ENCODE data around the gene CCDC14. TPM values are rescaled to one million over a fixed set of nuclear protein-coding genes. Genes with fewer than 3 reads are reported as not detected.
"Not testable (repeated sequence)": the region's sequence is repeated elsewhere in the genome, so short reads cannot be mapped to it uniquely, and the experiment has no call there.

CCDC14 gene
- total RNA-seq, 1 donor from 2014 or later, result 43.1 TPM

DNA sequence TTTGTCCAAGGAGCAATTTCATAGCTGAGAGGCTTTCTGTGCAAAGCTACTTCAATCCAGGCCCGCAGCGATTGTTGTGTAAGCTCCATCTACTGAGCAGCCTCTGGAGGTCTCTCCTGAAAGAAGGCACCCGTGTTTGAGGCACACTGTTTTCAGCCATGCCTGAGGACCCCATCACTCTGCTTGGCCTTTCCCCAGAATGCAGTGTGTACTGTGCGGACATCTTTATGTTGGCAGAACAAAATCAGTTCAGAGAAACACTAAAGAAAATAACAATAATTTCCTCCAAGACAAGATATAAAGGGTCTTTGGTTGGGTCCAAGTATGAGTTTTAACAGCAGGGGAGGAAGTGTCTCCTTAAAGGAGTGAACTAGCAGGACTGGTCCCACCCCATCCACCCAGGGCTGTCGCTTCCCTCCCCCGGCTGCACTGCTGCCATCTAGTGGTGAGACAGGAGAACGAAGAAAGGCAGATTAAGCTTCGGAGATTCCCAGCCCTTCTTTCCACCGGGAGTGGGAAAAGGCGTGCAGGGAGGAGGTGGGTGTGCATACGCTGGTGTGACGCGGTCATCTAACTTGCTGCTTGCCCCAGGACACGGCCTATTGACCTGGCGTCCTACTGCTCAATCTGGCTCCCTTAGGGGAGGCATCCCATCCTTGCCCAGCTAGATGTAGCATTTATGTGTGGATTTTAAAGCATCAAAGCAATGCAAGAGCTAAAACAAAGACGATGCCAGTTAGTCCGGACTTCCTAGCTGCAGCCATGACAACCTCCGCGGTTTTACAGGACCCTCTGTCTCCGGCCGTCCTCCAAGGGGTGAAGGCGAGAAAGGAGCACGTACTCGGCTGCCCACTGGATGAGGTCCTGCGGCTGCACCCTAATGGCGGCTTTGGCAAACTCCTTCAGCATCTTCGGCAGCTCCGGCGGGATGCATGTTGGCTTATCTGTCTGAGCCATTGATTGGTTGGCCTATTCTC is 18.8 kb upstream of the CCDC14 start:
- intact Hi-C loops (cut with micrococcal nuclease); H3K4me1 Mint-ChIP-seq; H3K36me3 Mint-ChIP-seq (ENCODE audit: low read depth); H3K9me3 Mint-ChIP-seq; H3K27ac Mint-ChIP-seq; H3K4me3 Mint-ChIP-seq: not testable (repeated sequence)
- peaks cover 40% of the 10 kb centered on the region for H3K27me3 Mint-ChIP-seq
- peak; percentile 75 for DNase-seq

- DNase-seq; H3K4me1 Mint-ChIP-seq; H3K27ac Mint-ChIP-seq; H3K4me3 Mint-ChIP-seq; H3K9me3 Mint-ChIP-seq; intact Hi-C loops (cut with micrococcal nuclease); H3K36me3 Mint-ChIP-seq (ENCODE audit: low read depth): not testable (repeated sequence)
- peaks cover 32% of the 10 kb centered on the region for H3K27me3 Mint-ChIP-seq
Observed at GRCh38 chr3:123976904-123977303, 15.9 kb upstream of the CCDC14 start.

DNA sequence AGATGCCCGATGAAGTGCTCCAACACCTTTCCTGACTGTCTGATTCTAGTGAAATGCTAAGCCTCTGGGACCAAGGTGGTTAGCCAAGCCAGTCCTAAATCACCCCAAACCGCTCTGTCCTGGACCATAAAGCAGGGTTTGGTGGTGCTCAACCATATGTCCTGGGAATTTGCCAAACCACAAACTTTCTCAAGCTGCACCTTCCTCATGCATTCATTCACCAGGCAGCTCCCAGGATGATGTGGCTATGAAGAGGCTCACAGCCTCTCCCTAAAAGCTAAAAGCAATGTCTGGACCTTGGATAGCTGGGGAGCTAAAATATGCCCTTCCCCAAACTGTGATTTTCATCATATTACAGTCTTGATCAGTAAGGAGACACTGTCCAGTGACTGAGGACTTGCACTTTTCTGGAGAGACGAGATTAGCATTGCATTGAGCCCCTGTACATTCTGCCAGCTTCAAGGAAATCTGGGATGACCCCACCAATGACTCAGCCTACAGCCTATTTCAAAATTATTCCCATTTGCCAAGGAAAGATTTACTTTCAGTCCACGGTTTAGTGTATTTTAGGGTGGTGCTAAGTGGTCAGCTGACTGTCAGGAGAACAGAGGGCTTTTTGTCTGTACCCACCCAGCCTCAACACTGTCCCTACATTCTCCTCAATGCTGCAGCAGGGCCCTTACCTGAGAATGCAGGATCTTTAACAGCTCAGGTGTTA is 15.3 kb upstream of the CCDC14 start:
- H3K4me3 Mint-ChIP-seq; H3K36me3 Mint-ChIP-seq (ENCODE audit: low read depth); intact Hi-C loops (cut with micrococcal nuclease); DNase-seq; H3K27ac Mint-ChIP-seq; H3K4me1 Mint-ChIP-seq; H3K9me3 Mint-ChIP-seq: not testable (repeated sequence)
- peaks cover 31% of the 10 kb centered on the region for H3K27me3 Mint-ChIP-seq

DNA sequence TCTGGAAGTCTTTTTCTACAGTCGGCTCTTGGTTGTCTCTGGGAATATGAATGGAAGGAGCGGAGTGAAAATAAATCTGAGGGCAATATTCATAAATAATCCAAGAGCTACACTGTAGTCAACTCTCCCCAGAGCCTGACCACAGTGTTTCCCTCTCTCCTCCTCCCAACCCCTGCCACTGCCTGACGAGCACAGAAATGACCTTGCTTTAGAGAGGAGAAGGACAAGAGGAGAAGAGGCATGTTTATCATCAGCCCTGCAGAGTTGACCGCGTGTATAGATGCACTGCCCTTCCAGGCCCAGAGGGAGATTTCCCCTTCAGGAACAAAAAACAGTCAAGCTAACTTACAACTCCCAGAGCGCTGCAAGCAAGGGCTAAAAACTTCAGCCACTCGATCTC is 14.0 kb upstream of the CCDC14 start:
- H3K4me1 Mint-ChIP-seq; H3K9me3 Mint-ChIP-seq; H3K4me3 Mint-ChIP-seq; DNase-seq; intact Hi-C loops (cut with micrococcal nuclease); H3K27ac Mint-ChIP-seq; H3K36me3 Mint-ChIP-seq (ENCODE audit: low read depth): not testable (repeated sequence)
- H3K27me3 Mint-ChIP-seq, result peaks cover 26% of the 10 kb centered on the region

GRCh38 chr3:123971406-123971805 is 10.4 kb upstream of the CCDC14 start:
- H3K36me3 Mint-ChIP-seq (ENCODE audit: low read depth), result no peaks in the 10 kb centered on the region
- peaks cover 48% of the 10 kb centered on the region for H3K27me3 Mint-ChIP-seq
- intact Hi-C loops (cut with micrococcal nuclease), result no loop called here
- H3K4me1 Mint-ChIP-seq, result no peaks in the 10 kb centered on the region
- no peak overlapping the region for H3K4me3 Mint-ChIP-seq
- no peaks in the 10 kb centered on the region for H3K9me3 Mint-ChIP-seq
- no peak overlapping the region for H3K27ac Mint-ChIP-seq
- no peak for DNase-seq

DNA sequence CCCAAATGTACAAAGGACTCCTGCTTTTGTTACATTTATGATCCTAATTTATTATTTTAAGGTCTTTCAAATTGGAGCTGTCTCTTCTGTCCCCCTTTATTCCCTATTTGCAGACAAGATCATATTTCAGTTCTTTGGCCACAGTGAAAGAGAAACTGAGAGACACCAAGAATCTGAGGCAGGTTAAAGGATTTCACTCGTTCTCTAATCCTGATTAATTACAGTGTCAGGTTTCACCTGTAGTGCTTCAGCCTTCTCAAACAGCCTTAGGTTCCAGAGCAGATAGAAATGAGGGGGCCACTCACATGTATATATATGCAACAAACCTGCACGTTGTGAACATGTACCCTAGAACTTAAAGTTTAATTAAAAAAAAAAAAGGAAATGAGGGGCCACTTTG is 6.2 kb upstream of the CCDC14 start:
- DNase-seq; H3K4me3 Mint-ChIP-seq; H3K27ac Mint-ChIP-seq; H3K9me3 Mint-ChIP-seq; H3K36me3 Mint-ChIP-seq (ENCODE audit: low read depth); intact Hi-C loops (cut with micrococcal nuclease); H3K4me1 Mint-ChIP-seq: not testable (repeated sequence)
- peaks cover 60% of the 10 kb centered on the region for H3K27me3 Mint-ChIP-seq

DNA sequence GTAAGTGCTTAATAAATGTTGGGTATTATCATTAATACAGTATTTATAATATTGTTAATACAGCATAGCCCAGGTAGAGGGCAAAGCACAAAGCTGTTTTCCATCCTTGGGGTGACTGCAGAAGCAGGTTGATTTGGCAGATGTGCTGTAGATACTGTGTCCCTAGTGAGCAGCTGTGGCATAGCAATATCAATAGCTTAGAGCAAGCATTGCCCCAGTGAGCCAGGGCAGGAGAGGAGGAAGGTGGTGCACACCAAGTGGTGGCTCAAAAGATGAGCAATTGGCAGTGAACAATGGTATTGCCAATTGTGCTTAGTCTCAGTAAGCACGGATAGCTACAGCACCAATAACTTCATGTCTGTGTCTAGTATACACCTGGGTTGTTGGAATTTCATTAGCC is 5.8 kb upstream of the CCDC14 start:
- not testable (repeated sequence) for DNase-seq, H3K27ac Mint-ChIP-seq

GRCh38 chr3:123964793-123965192 is 3.8 kb upstream of the CCDC14 start:
- not testable (repeated sequence) for H3K9me3 Mint-ChIP-seq; H3K4me3 Mint-ChIP-seq; DNase-seq; H3K4me1 Mint-ChIP-seq; H3K36me3 Mint-ChIP-seq (ENCODE audit: low read depth); H3K27ac Mint-ChIP-seq
- intact Hi-C loops (cut with micrococcal nuclease), result loop anchor here (5.0 kb wide), 1 partner anchor 68 kb away; the partner anchor contains the start of gene KALRN
- peaks cover 52% of the 10 kb centered on the region for H3K27me3 Mint-ChIP-seq

More for the DNA sequence above, 5.8 kb upstream of the CCDC14 start:
- H3K4me1 Mint-ChIP-seq; H3K4me3 Mint-ChIP-seq; intact Hi-C loops (cut with micrococcal nuclease); H3K36me3 Mint-ChIP-seq (ENCODE audit: low read depth); H3K9me3 Mint-ChIP-seq: not testable (repeated sequence)
- H3K27me3 Mint-ChIP-seq, result peaks cover 59% of the 10 kb centered on the region

GRCh38 chr3:123961508-123961856 is 453 bp upstream of the CCDC14 start:
- peak overlapping the region; percentile 71 for H3K27ac Mint-ChIP-seq
- H3K9me3 Mint-ChIP-seq, result no peaks in the 10 kb centered on the region
- H3K4me1 Mint-ChIP-seq, result peaks cover 19% of the 10 kb centered on the region
- no peaks in the 10 kb centered on the region for H3K36me3 Mint-ChIP-seq (ENCODE audit: low read depth)
- H3K4me3 Mint-ChIP-seq, result peak overlapping the region; percentile 96
- peaks cover 27% of the 10 kb centered on the region for H3K27me3 Mint-ChIP-seq
- intact Hi-C loops (cut with micrococcal nuclease), result loop anchor here (1.0 to 5.0 kb wide), 3 partner anchors 71 to 376 kb away; partner anchors contain the start of genes HACD2 and KALRN
- DNase-seq, result no peak

- H3K4me1 Mint-ChIP-seq, result peaks cover 4% of the 10 kb centered on the region
- no peaks in the 10 kb centered on the region for H3K27me3 Mint-ChIP-seq
- no peaks in the 10 kb centered on the region for H3K9me3 Mint-ChIP-seq
- H3K36me3 Mint-ChIP-seq (ENCODE audit: low read depth), result peaks cover 29% of the 10 kb centered on the region
- DNase-seq, result no peak
- no peak overlapping the region for H3K27ac Mint-ChIP-seq
- intact Hi-C loops (cut with micrococcal nuclease), result no loop called here
- no peak overlapping the region for H3K4me3 Mint-ChIP-seq
Observed at GRCh38 chr3:123953735-123954134, 7.3 kb downstream of the CCDC14 start.

GRCh38 chr3:123952844-123953520 is 8.0 kb downstream of the CCDC14 start:
- Mint-ChIP-seq H3K36me3 (ENCODE audit: low read depth) (peaks cover 29% of the 10 kb centered on the region), H3K27ac (no peak overlapping the region), H3K4me1 (no peaks in the 10 kb centered on the region), H3K4me3 (no peak overlapping the region), H3K27me3 (no peaks in the 10 kb centered on the region), H3K9me3 (no peaks in the 10 kb centered on the region)
- intact Hi-C loops (cut with micrococcal nuclease), result no loop called here
- DNase-seq, result peak; percentile 29

GRCh38 chr3:123951522-123952447 is 9.2 kb downstream of the CCDC14 start:
- no peaks in the 10 kb centered on the region for H3K27me3 Mint-ChIP-seq
- no peak for DNase-seq
- H3K4me1 Mint-ChIP-seq, result no peaks in the 10 kb centered on the region
- H3K4me3 Mint-ChIP-seq, result no peak overlapping the region
- no peak overlapping the region for H3K27ac Mint-ChIP-seq
- intact Hi-C loops (cut with micrococcal nuclease), result no loop called here
- peaks cover 30% of the 10 kb centered on the region for H3K36me3 Mint-ChIP-seq (ENCODE audit: low read depth)
- H3K9me3 Mint-ChIP-seq, result no peaks in the 10 kb centered on the region

GRCh38 chr3:123949641-123950040 is 11.4 kb downstream of the CCDC14 start:
- Mint-ChIP-seq H3K4me3 (no peak overlapping the region), H3K9me3 (no peaks in the 10 kb centered on the region), H3K27ac (no peak overlapping the region), H3K36me3 (ENCODE audit: low read depth) (peaks cover 26% of the 10 kb centered on the region), H3K27me3 (no peaks in the 10 kb centered on the region), H3K4me1 (no peaks in the 10 kb centered on the region)
- no peak for DNase-seq
- intact Hi-C loops (cut with micrococcal nuclease), result no loop called here
